Measurements from ENCODE around the gene CITED2. TPM values are rescaled to one million over a fixed set of nuclear protein-coding genes. Genes with fewer than 3 reads are reported as not detected.

Gene CITED2
- total RNA-seq, 1 donor from 2014 or later, result 22.5 TPM

GRCh38 chr6:139361211-139361610 is 13.2 kb downstream of the CITED2 start:
- Mint-ChIP-seq H3K4me3 (no peak overlapping the region), H3K9me3 (peaks cover 3% of the 10 kb centered on the region), H3K27ac (peak overlapping the region; percentile 46), H3K36me3 (ENCODE audit: low read depth) (peaks cover 9% of the 10 kb centered on the region), H3K4me1 (peaks cover 26% of the 10 kb centered on the region), H3K27me3 (no peaks in the 10 kb centered on the region)
- ATAC-seq (ENCODE audit: low read depth) (no peak), DNase-seq (no peak)
- ChIA-PET CTCF (interaction anchor here (0.9 to 3.7 kb wide), 6 partner anchors 9 to 236 kb away, joined by 3 to 38 read pairs (median 6); no protein-coding TSS in a partner anchor), POLR2A (interaction anchor here (0.6 to 1.4 kb wide), 3 partner anchors 14 to 225 kb away, joined by 3 to 10 read pairs (median 4); no protein-coding TSS in a partner anchor)
- TF ChIP-seq, protein P1, sequence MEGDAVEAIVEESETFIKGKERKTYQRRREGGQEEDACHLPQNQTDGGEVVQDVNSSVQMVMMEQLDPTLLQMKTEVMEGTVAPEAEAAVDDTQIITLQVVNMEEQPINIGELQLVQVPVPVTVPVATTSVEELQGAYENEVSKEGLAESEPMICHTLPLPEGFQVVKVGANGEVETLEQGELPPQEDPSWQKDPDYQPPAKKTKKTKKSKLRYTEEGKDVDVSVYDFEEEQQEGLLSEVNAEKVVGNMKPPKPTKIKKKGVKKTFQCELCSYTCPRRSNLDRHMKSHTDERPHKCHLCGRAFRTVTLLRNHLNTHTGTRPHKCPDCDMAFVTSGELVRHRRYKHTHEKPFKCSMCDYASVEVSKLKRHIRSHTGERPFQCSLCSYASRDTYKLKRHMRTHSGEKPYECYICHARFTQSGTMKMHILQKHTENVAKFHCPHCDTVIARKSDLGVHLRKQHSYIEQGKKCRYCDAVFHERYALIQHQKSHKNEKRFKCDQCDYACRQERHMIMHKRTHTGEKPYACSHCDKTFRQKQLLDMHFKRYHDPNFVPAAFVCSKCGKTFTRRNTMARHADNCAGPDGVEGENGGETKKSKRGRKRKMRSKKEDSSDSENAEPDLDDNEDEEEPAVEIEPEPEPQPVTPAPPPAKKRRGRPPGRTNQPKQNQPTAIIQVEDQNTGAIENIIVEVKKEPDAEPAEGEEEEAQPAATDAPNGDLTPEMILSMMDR (IDR thresholded peaks at IDR 0.05), result no peak
- intact Hi-C loops (cut with micrococcal nuclease), result loop anchor here (2.0 kb wide), 2 partner anchors 24 to 70 kb away; partner anchors contain the start of gene TXLNB

GRCh38 chr6:139356924-139357323 is 17.5 kb downstream of the CITED2 start:
- Mint-ChIP-seq H3K27ac (no peak overlapping the region), H3K27me3 (no peaks in the 10 kb centered on the region)
- POLR2A ChIA-PET, result interaction anchor here (0.6 kb wide), 1 partner anchor 29 kb away, joined by 7 read pairs; no protein-coding TSS in a partner anchor

GRCh38 chr6:139355777-139356445 is 18.5 kb downstream of the CITED2 start:
- DNase-seq (no peak), ATAC-seq (ENCODE audit: low read depth) (no peak)
- intact Hi-C loops (cut with micrococcal nuclease), result no loop called here
- CTCF ChIA-PET, result interaction anchor here (1.4 kb wide), 1 partner anchor 9 kb away, joined by 4 read pairs; no protein-coding TSS in a partner anchor
- TF ChIP-seq, protein P1 (IDR thresholded peaks at IDR 0.05), result no peak
- POLR2A ChIA-PET, result interaction anchor here (0.5 to 0.7 kb wide), 3 partner anchors 17 to 173 kb away, joined by 3 to 7 read pairs (median 4); no protein-coding TSS in a partner anchor
- H3K27me3 Mint-ChIP-seq, result no peaks in the 10 kb centered on the region
- peaks cover 13% of the 10 kb centered on the region for H3K36me3 Mint-ChIP-seq (ENCODE audit: low read depth)
- H3K4me3 Mint-ChIP-seq, result no peak overlapping the region
- peaks cover 10% of the 10 kb centered on the region for H3K4me1 Mint-ChIP-seq
- peaks cover 6% of the 10 kb centered on the region for H3K9me3 Mint-ChIP-seq
- H3K27ac Mint-ChIP-seq, result no peak overlapping the region

More at GRCh38 chr6:139356924-139357323, 17.5 kb downstream of the CITED2 start:
- DNase-seq (no peak), ATAC-seq (ENCODE audit: low read depth) (no peak)
- Mint-ChIP-seq H3K36me3 (ENCODE audit: low read depth) (peaks cover 13% of the 10 kb centered on the region), H3K9me3 (peaks cover 6% of the 10 kb centered on the region), H3K4me1 (peaks cover 17% of the 10 kb centered on the region), H3K4me3 (no peak overlapping the region)
- TF ChIP-seq, protein P1 (IDR thresholded peaks at IDR 0.05), result no peak
- CTCF ChIA-PET, result interaction anchor here (2.1 kb wide), 1 partner anchor 138 kb away, joined by 7 read pairs; no protein-coding TSS in a partner anchor
- intact Hi-C loops (cut with micrococcal nuclease), result no loop called here

GRCh38 chr6:139355172-139355571 is 19.3 kb downstream of the CITED2 start:
- DNase-seq (no peak), ATAC-seq (ENCODE audit: low read depth) (no peak)
- Mint-ChIP-seq H3K4me1 (peaks cover 6% of the 10 kb centered on the region), H3K27ac (no peak overlapping the region), H3K4me3 (no peak overlapping the region), H3K36me3 (ENCODE audit: low read depth) (peaks cover 13% of the 10 kb centered on the region), H3K27me3 (no peaks in the 10 kb centered on the region), H3K9me3 (peaks cover 6% of the 10 kb centered on the region)
- CTCF ChIA-PET, result interaction anchor here (0.8 to 1.4 kb wide), 2 partner anchors 9 to 64 kb away, joined by 3 to 4 read pairs; no protein-coding TSS in a partner anchor
- intact Hi-C loops (cut with micrococcal nuclease), result no loop called here
- POLR2A ChIA-PET, result interaction anchor here (0.7 kb wide), 1 partner anchor 172 kb away, joined by 3 read pairs; no protein-coding TSS in a partner anchor
- TF ChIP-seq, protein P1 (IDR thresholded peaks at IDR 0.05), result no peak

DNA sequence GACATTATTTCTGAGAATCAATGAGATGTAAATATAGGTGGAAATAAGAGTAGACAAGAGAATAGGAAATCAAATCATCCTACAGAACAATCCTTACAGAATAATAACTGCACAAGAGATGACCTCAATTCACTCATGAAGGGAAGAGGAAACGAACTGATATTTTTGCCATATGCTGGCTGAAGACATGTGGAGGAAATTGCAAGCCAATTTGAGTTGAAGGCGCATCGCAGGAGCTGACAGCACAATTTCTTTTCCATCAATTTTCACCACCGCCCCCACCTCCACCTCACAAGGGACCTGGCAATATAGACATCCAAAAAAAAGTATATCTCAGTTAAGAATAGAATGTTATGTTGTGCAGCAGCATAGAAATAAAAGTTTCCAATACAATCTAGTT is 20.3 kb downstream of the CITED2 start:
- H3K4me1 Mint-ChIP-seq, result peaks cover 6% of the 10 kb centered on the region
- ChIA-PET POLR2A (no interaction called here), CTCF (no interaction called here)
- no peak overlapping the region for H3K27ac Mint-ChIP-seq
- ATAC-seq (ENCODE audit: low read depth), result no peak
- H3K27me3 Mint-ChIP-seq, result no peaks in the 10 kb centered on the region
- TF ChIP-seq, protein P1 (IDR thresholded peaks at IDR 0.05), result no peak
- intact Hi-C loops (cut with micrococcal nuclease), result no loop called here
- H3K4me3 Mint-ChIP-seq, result no peak overlapping the region
- peaks cover 6% of the 10 kb centered on the region for H3K9me3 Mint-ChIP-seq
- no peak for DNase-seq
- H3K36me3 Mint-ChIP-seq (ENCODE audit: low read depth), result peaks cover 9% of the 10 kb centered on the region

Measured in activated B cell treated with CpG ODN at 0.5 μM for 24 hours (primary cell).